Measurements from ENCODE around the gene ROBO1.

ROBO1 gene

GRCh38 chr3:78976200-78976599 is 791.6 kb downstream of the ROBO1 start:
- no peak for DNase-seq (ENCODE audit: low read depth)

GRCh38 chr3:78974181-78974790 is 793.5 kb downstream of the ROBO1 start:
- DNase-seq (ENCODE audit: low read depth): no peak

GRCh38 chr3:78972617-78973301 is 795.0 kb downstream of the ROBO1 start:
- no peak for DNase-seq (ENCODE audit: low read depth)

GRCh38 chr3:78970656-78971055 is 797.1 kb downstream of the ROBO1 start:
- DNase-seq (ENCODE audit: low read depth): no peak

- no peak for DNase-seq (ENCODE audit: low read depth)
Observed at GRCh38 chr3:78969483-78969882, 798.3 kb downstream of the ROBO1 start.

- DNase-seq (ENCODE audit: low read depth): no peak
Observed at GRCh38 chr3:78967061-78967460, 800.7 kb downstream of the ROBO1 start.

- no peak for DNase-seq (ENCODE audit: low read depth)
Observed at GRCh38 chr3:78963771-78964170, 804.0 kb downstream of the ROBO1 start.

- no peak for DNase-seq (ENCODE audit: low read depth)
Observed at GRCh38 chr3:78957456-78957855, 810.3 kb downstream of the ROBO1 start.

GRCh38 chr3:78951342-78951945 is 816.4 kb downstream of the ROBO1 start:
- no peak for DNase-seq (ENCODE audit: low read depth)

- DNase-seq (ENCODE audit: low read depth): no peak
Observed at GRCh38 chr3:78941587-78941986, 826.2 kb downstream of the ROBO1 start.

- DNase-seq (ENCODE audit: low read depth): no peak
Observed at GRCh38 chr3:78940626-78941025, 827.2 kb downstream of the ROBO1 start.

- no peak for DNase-seq (ENCODE audit: low read depth)
Observed at GRCh38 chr3:78940128-78940527, 827.7 kb downstream of the ROBO1 start.

GRCh38 chr3:78937475-78937874 is 830.3 kb downstream of the ROBO1 start:
- no peak for DNase-seq (ENCODE audit: low read depth)

- DNase-seq (ENCODE audit: low read depth): no peak
Observed at GRCh38 chr3:78927759-78928158, 840.0 kb downstream of the ROBO1 start.

GRCh38 chr3:78926523-78926922 is 841.3 kb downstream of the ROBO1 start:
- DNase-seq (ENCODE audit: low read depth): no peak

GRCh38 chr3:78924711-78925110 is 843.1 kb downstream of the ROBO1 start:
- no peak for DNase-seq (ENCODE audit: low read depth)

GRCh38 chr3:78919021-78919755 is 848.6 kb downstream of the ROBO1 start:
- DNase-seq (ENCODE audit: low read depth): no peak

GRCh38 chr3:78918361-78919020 is 849.3 kb downstream of the ROBO1 start:
- no peak for DNase-seq (ENCODE audit: low read depth)

- no peak for DNase-seq (ENCODE audit: low read depth)
Observed at GRCh38 chr3:78917536-78917935, 850.3 kb downstream of the ROBO1 start.

GRCh38 chr3:78913711-78914110 is 854.1 kb downstream of the ROBO1 start:
- no peak for DNase-seq (ENCODE audit: low read depth)

GRCh38 chr3:78912687-78913086 is 855.1 kb downstream of the ROBO1 start:
- DNase-seq (ENCODE audit: low read depth): no peak

GRCh38 chr3:78912259-78912658 is 855.5 kb downstream of the ROBO1 start:
- DNase-seq (ENCODE audit: low read depth): no peak

All from CMK (cell line).